ENCODE measurements around the gene JOSD1. TPM values are rescaled to one million over a fixed set of nuclear protein-coding genes. Genes with fewer than 3 reads are reported as not detected.
"Not testable (repeated sequence)": the region's sequence is repeated elsewhere in the genome, so short reads cannot be mapped to it uniquely, and the experiment has no call there.

Gene JOSD1
- total RNA-seq, 1 experiment from 2014 or later: 46.5 TPM

GRCh38 chr22:38684895-38685294 lies 15.8 kb downstream of the JOSD1 start:
- DNase-seq (ENCODE audit: low read depth): no peak

- DNase-seq (ENCODE audit: low read depth): peak; percentile 84
Measured at GRCh38 chr22:38681582-38682335, 19.0 kb downstream of the JOSD1 start, which contains the start of gene TOMM22. Gene TOMM22, plus strand, starts transcription at chr22:38681957. Its CDS starts 22 bp downstream, at chr22:38681979.

- no peak for DNase-seq (ENCODE audit: low read depth)
Measured at GRCh38 chr22:38675833-38676232, 24.9 kb downstream of the JOSD1 start.

GRCh38 chr22:38674888-38675287 lies 25.9 kb downstream of the JOSD1 start:
- DNase-seq (ENCODE audit: low read depth): peak; percentile 16

GRCh38 chr22:38657045-38657909 lies 43.5 kb downstream of the JOSD1 start:
- peak; percentile 21 for DNase-seq (ENCODE audit: low read depth)

- peak; percentile 83 for DNase-seq (ENCODE audit: low read depth)
Measured at GRCh38 chr22:38656256-38657044, 44.3 kb downstream of the JOSD1 start, which contains the start of the genes CBY1 and FAM227A. Gene CBY1, plus strand, starts transcription at chr22:38656638. Its CDS starts 11,417 bp downstream, at chr22:38668055. Gene FAM227A, minus strand, starts transcription at chr22:38656392. Its CDS starts 6,224 bp downstream, at chr22:38650168.

- no peak for DNase-seq (ENCODE audit: low read depth)
Measured at GRCh38 chr22:38655519-38656255, 45.1 kb downstream of the JOSD1 start.

- DNase-seq (ENCODE audit: low read depth): no peak
Measured at GRCh38 chr22:38653741-38654140, 47.0 kb downstream of the JOSD1 start.

GRCh38 chr22:38652859-38653258 lies 47.9 kb downstream of the JOSD1 start:
- no peak for DNase-seq (ENCODE audit: low read depth)

GRCh38 chr22:38649841-38650522 lies 50.8 kb downstream of the JOSD1 start:
- no peak for DNase-seq (ENCODE audit: low read depth)

- no peak for DNase-seq (ENCODE audit: low read depth)
Measured at GRCh38 chr22:38645430-38645829, 55.3 kb downstream of the JOSD1 start.

GRCh38 chr22:38644245-38644644 lies 56.5 kb downstream of the JOSD1 start:
- DNase-seq (ENCODE audit: low read depth): not testable (repeated sequence)

- no peak for DNase-seq (ENCODE audit: low read depth)
Measured at GRCh38 chr22:38641476-38642040, 59.2 kb downstream of the JOSD1 start.

- peak; percentile 11 for DNase-seq (ENCODE audit: low read depth)
Measured at GRCh38 chr22:38638728-38639127, 62.0 kb downstream of the JOSD1 start.

GRCh38 chr22:38638216-38638615 lies 62.5 kb downstream of the JOSD1 start:
- DNase-seq (ENCODE audit: low read depth): no peak

Other genes starting within 250 kb of the JOSD1 start
- gene KCNJ4, start 245.7 kb downstream of the JOSD1 start, total RNA-seq (2014; rRNA removed; shearing (Covaris generic)): under 0.01 TPM in 1 of 2 replicates, not detected in the other
- gene KDELR3, start 232.8 kb downstream of the JOSD1 start, total RNA-seq (2014; rRNA removed; shearing (Covaris generic)): 75.3 and 82.1 TPM in 2 replicates
- gene DDX17, start 194.6 kb downstream of the JOSD1 start, total RNA-seq (2014; rRNA removed; shearing (Covaris generic)): 354 and 483 TPM in 2 replicates
- 0.12 and 0.20 TPM in 2 replicates for gene DMC1, start 130.8 kb downstream of the JOSD1 start, total RNA-seq (2014; rRNA removed; shearing (Covaris generic))
- gene FAM227A, start 44.6 kb downstream of the JOSD1 start, total RNA-seq (2014; rRNA removed; shearing (Covaris generic)): 1.3 and 2.3 TPM in 2 replicates
- 14.1 and 19.7 TPM in 2 replicates for gene CBY1, start 44.3 kb downstream of the JOSD1 start, total RNA-seq (2014; rRNA removed; shearing (Covaris generic))
- 56.5 and 61.2 TPM in 2 replicates for gene TOMM22, start 19.0 kb downstream of the JOSD1 start, total RNA-seq (2014; rRNA removed; shearing (Covaris generic))
- 15.6 and 16.3 TPM in 2 replicates for gene GTPBP1, start 5.0 kb upstream of the JOSD1 start, total RNA-seq (2014; rRNA removed; shearing (Covaris generic))
- 47.8 and 69.2 TPM in 2 replicates for gene SUN2, start 55.1 kb upstream of the JOSD1 start, total RNA-seq (2014; rRNA removed; shearing (Covaris generic))
- 8.3 and 9.5 TPM in 2 replicates for gene DNAL4, start 93.2 kb upstream of the JOSD1 start, total RNA-seq (2014; rRNA removed; shearing (Covaris generic))
- 0.12 and 0.39 TPM in 2 replicates for gene NPTXR, start 143.1 kb upstream of the JOSD1 start, total RNA-seq (2014; rRNA removed; shearing (Covaris generic))
- gene CBX6, start 171.3 kb upstream of the JOSD1 start, total RNA-seq (2014; rRNA removed; shearing (Covaris generic)): 14.5 and 23.5 TPM in 2 replicates

All from RPMI7951 (cell line).